Measurements from ENCODE around the gene UBE2C. TPM values are rescaled to one million over a fixed set of nuclear protein-coding genes. Genes with fewer than 3 reads are reported as not detected.
"Not testable (repeated sequence)": the region's sequence is repeated elsewhere in the genome, so short reads cannot be mapped to it uniquely, and the experiment has no call there.

Gene UBE2C
- total RNA-seq, 1 experiment from 2014 or later: 76.9 TPM

GRCh38 chr20:45788351-45788750 lies 24.1 kb upstream of the UBE2C start:
- DNase-seq (ENCODE audit: low read depth, low spot score): no peak
- in situ Hi-C loops (cut with HindIII; ENCODE audit: low pct_unique_long_range_greater_than_20kb, low sequenced_read_pairs): no loop called here

- no peak for DNase-seq (ENCODE audit: low read depth, low spot score)
- in situ Hi-C loops (cut with HindIII; ENCODE audit: low pct_unique_long_range_greater_than_20kb, low sequenced_read_pairs): no loop called here
These were observed 19.9 kb upstream of the UBE2C start for GRCh38 chr20:45792317-45793118.

GRCh38 chr20:45796337-45797065 lies 15.9 kb upstream of the UBE2C start:
- DNase-seq (ENCODE audit: low read depth, low spot score): no peak
- in situ Hi-C loops (cut with HindIII; ENCODE audit: low pct_unique_long_range_greater_than_20kb, low sequenced_read_pairs): no loop called here

- DNase-seq (ENCODE audit: low read depth, low spot score); in situ Hi-C loops (cut with HindIII; ENCODE audit: low pct_unique_long_range_greater_than_20kb, low sequenced_read_pairs): not testable (repeated sequence)
These were observed 14.9 kb upstream of the UBE2C start for GRCh38 chr20:45797510-45797909.

- in situ Hi-C loops (cut with HindIII; ENCODE audit: low pct_unique_long_range_greater_than_20kb, low sequenced_read_pairs); DNase-seq (ENCODE audit: low read depth, low spot score): not testable (repeated sequence)
These were observed 14.5 kb upstream of the UBE2C start for GRCh38 chr20:45797955-45798354.

- peak; percentile 80 for DNase-seq (ENCODE audit: low read depth, low spot score)
- in situ Hi-C loops (cut with HindIII; ENCODE audit: low pct_unique_long_range_greater_than_20kb, low sequenced_read_pairs): no loop called here
These were observed 13.4 kb upstream of the UBE2C start for GRCh38 chr20:45798935-45799642.

GRCh38 chr20:45801851-45802250 lies 10.6 kb upstream of the UBE2C start:
- in situ Hi-C loops (cut with HindIII; ENCODE audit: low pct_unique_long_range_greater_than_20kb, low sequenced_read_pairs): no loop called here
- no peak for DNase-seq (ENCODE audit: low read depth, low spot score)

GRCh38 chr20:45810191-45810970 lies 2.1 kb upstream of the UBE2C start:
- no peak for DNase-seq (ENCODE audit: low read depth, low spot score)
- in situ Hi-C loops (cut with HindIII; ENCODE audit: low pct_unique_long_range_greater_than_20kb, low sequenced_read_pairs): no loop called here

- DNase-seq (ENCODE audit: low read depth, low spot score): no peak
- in situ Hi-C loops (cut with HindIII; ENCODE audit: low pct_unique_long_range_greater_than_20kb, low sequenced_read_pairs): no loop called here
These were observed 529 bp downstream of the UBE2C start for GRCh38 chr20:45813006-45813340.

- DNase-seq (ENCODE audit: low read depth, low spot score): no peak
- in situ Hi-C loops (cut with HindIII; ENCODE audit: low pct_unique_long_range_greater_than_20kb, low sequenced_read_pairs): no loop called here
These were observed 1.0 kb downstream of the UBE2C start for GRCh38 chr20:45813489-45813888.

- in situ Hi-C loops (cut with HindIII; ENCODE audit: low pct_unique_long_range_greater_than_20kb, low sequenced_read_pairs): no loop called here
These were observed 1.9 kb downstream of the UBE2C start for GRCh38 chr20:45814314-45814713.

GRCh38 chr20:45816951-45817350 lies 4.5 kb downstream of the UBE2C start:
- in situ Hi-C loops (cut with HindIII; ENCODE audit: low pct_unique_long_range_greater_than_20kb, low sequenced_read_pairs): no loop called here
- DNase-seq (ENCODE audit: low read depth, low spot score): no peak

More at GRCh38 chr20:45814314-45814713, 1.9 kb downstream of the UBE2C start:
- DNase-seq (ENCODE audit: low read depth, low spot score): no peak

GRCh38 chr20:45817376-45818194 lies 5.1 kb downstream of the UBE2C start:
- in situ Hi-C loops (cut with HindIII; ENCODE audit: low pct_unique_long_range_greater_than_20kb, low sequenced_read_pairs): no loop called here
- DNase-seq (ENCODE audit: low read depth, low spot score): no peak

- DNase-seq (ENCODE audit: low read depth, low spot score): no peak
- in situ Hi-C loops (cut with HindIII; ENCODE audit: low pct_unique_long_range_greater_than_20kb, low sequenced_read_pairs): no loop called here
These were observed 5.8 kb downstream of the UBE2C start for GRCh38 chr20:45818239-45818638.

GRCh38 chr20:45819466-45819865 lies 7.0 kb downstream of the UBE2C start:
- in situ Hi-C loops (cut with HindIII; ENCODE audit: low pct_unique_long_range_greater_than_20kb, low sequenced_read_pairs): no loop called here

GRCh38 chr20:45821947-45822346 lies 9.5 kb downstream of the UBE2C start:
- in situ Hi-C loops (cut with HindIII; ENCODE audit: low pct_unique_long_range_greater_than_20kb, low sequenced_read_pairs): no loop called here
- DNase-seq (ENCODE audit: low read depth, low spot score): no peak

More at GRCh38 chr20:45819466-45819865, 7.0 kb downstream of the UBE2C start:
- DNase-seq (ENCODE audit: low read depth, low spot score): no peak

- in situ Hi-C loops (cut with HindIII; ENCODE audit: low pct_unique_long_range_greater_than_20kb, low sequenced_read_pairs): no loop called here
These were observed 10.4 kb downstream of the UBE2C start for GRCh38 chr20:45822857-45823256.

More at GRCh38 chr20:45822857-45823256, 10.4 kb downstream of the UBE2C start:
- DNase-seq (ENCODE audit: low read depth, low spot score): no peak

Measured in SK-MEL-5 (cell line).